Right lobe of liver (tissue), 6 donors: ENCODE measurements around the gene DIP2C. TPM values are rescaled to one million over a fixed set of nuclear protein-coding genes. Genes with fewer than 3 reads are reported as not detected.
A peak's percentile ranks its signal among the peaks of the same experiment; 100 is the strongest.
"Not testable (repeated sequence)": the region's sequence is repeated elsewhere in the genome, so short reads cannot be mapped to it uniquely, and the experiment has no call there.

Source experiments
- ATAC-seq, 4 donors: fragments of 200-7000 bp; cut with Tn5 transposase; one replicate each; pipeline ENCODE4 v1.9.1; 2020; ENCODE audit warnings: mild to moderate bottlenecking in 4 of 4, moderate library complexity in 4 of 4
- DNase-seq, 3 donors: peaks; one replicate each; pipeline ENCODE4 v3.0.0-alpha.2; 2020
- H3K27ac ChIP-seq, 3 donors: fragments of 200-600 bp; one replicate each; pipeline ENCODE4 v1.8.0; 2022
- H3K27me3 ChIP-seq, 2 donors: fragments of 200-600 bp; one replicate each; pipeline ENCODE4 v1.8.0; 2022
- H3K36me3 ChIP-seq, 4 donors: fragments of 200-600 bp; sonication (generic) in 1 of 4; one replicate each; pipeline versions ENCODE4 v1.5.1 to v1.8.0; 2017 to 2022; ENCODE audit warnings: control low read depth in 1 of 4
- H3K4me1 ChIP-seq, 4 donors: fragments of 200-600 bp; sonication (generic) in 1 of 4; one replicate each; pipeline versions ENCODE4 v1.5.1 to v1.8.0; 2017 to 2022; ENCODE audit warnings: control low read depth in 1 of 4
- H3K4me3 ChIP-seq, 3 donors: fragments of 200-600 bp; one replicate each; pipeline ENCODE4 v1.8.0; 2022
- H3K9me3 ChIP-seq, 4 donors: fragments of 200-600 bp; sonication (generic) in 1 of 4; one replicate each; pipeline versions ENCODE4 v1.5.1 to v1.8.0; 2017 to 2022; ENCODE audit warnings: control low read depth in 1 of 4
- POLR2A ChIP-seq: fragments of 450-650 bp; IDR thresholded peaks from one replicate; pipeline ENCODE4 v1.6.1; 2017; ENCODE audit warnings: antibody characterized with exemption, mild to moderate bottlenecking
- WGBS: methylation state at CpG from one replicate; pipeline ENCODE4 v1.1.6; 2018; ENCODE audit warnings: low coverage, low lambda C conversion rate; ENCODE audit not compliant: insufficient coverage; ENCODE audit errors: missing lambda C conversion rate; 5-methylcytosine and 5-hydroxymethylcytosine counted together
- intact Hi-C, 2 donors: fragments of 100-400 bp; cut with DNase I; formaldehyde crosslinking; loops; one replicate each; pipeline versions ENCODE4 v1.11.2 to v1.14.1; 2022
- total RNA-seq, 6 experiments: library from RNA; depleted of rRNA in 2 of 6; stranded (reverse); fragments of >200 nt in 2 of 6; fragmentation: NEBNext Ultra II Directional in 3 of 6; extraction: Animal tissue kit (Norgen Biotek cat#: 25700) in 3 of 6; gene quantifications; one replicate each; pipeline versions ENCODE4 v1.1.0 to v1.2.4, GENCODE V29; 2016 to 2023
- TF ChIP-seq, protein P1 (sequence below), 4 donors: fragments of 200-600 bp in 3 of 4; fragments of 450-650 bp in 1 of 4; IDR thresholded peaks; one replicate each; pipeline versions ENCODE4 v1.5.1 to v1.8.0; 2016 to 2022; ENCODE audit warnings: antibody characterized with exemption in 4 of 4, mild to moderate bottlenecking in 2 of 4
- donor health status: DM: no; HTN: yes; CAD: no.
- donor health status: DM: no; HTN: no; CAD: no.
- donor health status: DM: no; HTN: no; CAD: no.
- donor health status: DM: no; HTN: yes; CAD: no.
- donor health status: DM: no; HTN: yes; CAD: no.

The DIP2C gene
- total RNA-seq, 6 experiments from 2014 or later, result 8.0 to 13.5 (median 11.7) TPM

DNA sequence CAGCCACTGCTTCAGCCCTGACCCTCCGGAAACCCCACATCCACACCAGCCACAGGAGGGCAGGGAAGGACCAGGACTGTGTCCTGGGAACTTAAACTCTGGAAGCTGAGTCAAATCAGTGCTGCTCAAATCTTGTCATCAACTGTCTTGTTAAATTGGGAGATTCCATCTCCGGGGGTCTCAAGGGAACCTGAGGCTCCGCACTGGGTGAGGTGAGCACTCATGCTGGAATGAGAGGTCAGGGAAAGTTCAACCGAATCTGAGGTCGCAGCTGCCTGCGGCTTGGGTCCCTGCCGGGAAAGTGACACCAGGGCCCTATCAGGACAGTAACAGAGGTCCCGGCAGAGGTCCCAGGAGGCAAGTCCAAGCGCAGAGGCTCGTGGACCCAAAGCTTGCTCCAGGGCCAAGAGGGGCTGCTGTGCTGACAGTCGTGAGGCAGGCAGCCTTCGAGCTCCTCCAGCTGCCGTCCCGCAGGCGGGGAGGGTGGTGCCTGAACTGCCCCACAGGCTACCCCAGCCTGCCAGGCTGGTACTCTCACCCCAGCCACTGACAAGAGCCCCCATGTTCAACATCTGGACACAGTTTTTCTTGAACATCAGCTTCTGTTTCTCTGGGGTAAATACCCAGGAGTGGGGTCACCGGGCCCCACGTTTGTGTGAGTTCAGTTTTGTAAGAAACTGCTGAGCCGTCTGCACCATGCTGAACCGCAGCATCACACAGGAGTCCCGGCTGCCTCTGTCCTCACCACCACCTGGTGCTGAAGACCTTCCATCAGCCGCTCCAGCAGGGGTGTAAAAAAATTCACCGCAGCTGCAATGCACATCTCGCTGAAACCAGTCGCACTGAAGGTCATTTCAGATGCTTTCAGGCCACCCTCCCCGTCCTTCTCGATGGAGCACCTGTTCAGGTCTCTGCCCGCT is 101.0 kb downstream of the DIP2C start:
- peaks cover 0 to under 1% (median under 1%) of the 10 kb centered on the region in 4 donors for H3K4me1 ChIP-seq
- 57% methylated on average over 1 of the region's 27 CpGs for WGBS
- no peak for DNase-seq
- H3K36me3 ChIP-seq, result no peaks in the 10 kb centered on the region
- no peak overlapping the region for H3K27ac ChIP-seq
- peak; percentile 23 to 39 (median 32) for ATAC-seq
- H3K9me3 ChIP-seq, result no peaks in the 10 kb centered on the region
- TF ChIP-seq POLR2A, result no peak
- TF ChIP-seq, protein P1, sequence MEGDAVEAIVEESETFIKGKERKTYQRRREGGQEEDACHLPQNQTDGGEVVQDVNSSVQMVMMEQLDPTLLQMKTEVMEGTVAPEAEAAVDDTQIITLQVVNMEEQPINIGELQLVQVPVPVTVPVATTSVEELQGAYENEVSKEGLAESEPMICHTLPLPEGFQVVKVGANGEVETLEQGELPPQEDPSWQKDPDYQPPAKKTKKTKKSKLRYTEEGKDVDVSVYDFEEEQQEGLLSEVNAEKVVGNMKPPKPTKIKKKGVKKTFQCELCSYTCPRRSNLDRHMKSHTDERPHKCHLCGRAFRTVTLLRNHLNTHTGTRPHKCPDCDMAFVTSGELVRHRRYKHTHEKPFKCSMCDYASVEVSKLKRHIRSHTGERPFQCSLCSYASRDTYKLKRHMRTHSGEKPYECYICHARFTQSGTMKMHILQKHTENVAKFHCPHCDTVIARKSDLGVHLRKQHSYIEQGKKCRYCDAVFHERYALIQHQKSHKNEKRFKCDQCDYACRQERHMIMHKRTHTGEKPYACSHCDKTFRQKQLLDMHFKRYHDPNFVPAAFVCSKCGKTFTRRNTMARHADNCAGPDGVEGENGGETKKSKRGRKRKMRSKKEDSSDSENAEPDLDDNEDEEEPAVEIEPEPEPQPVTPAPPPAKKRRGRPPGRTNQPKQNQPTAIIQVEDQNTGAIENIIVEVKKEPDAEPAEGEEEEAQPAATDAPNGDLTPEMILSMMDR (IDR thresholded peaks at IDR 0.05), result peak in 1 of 4 donors; percentile 16
- intact Hi-C loops, result no loop called here
- H3K27me3 ChIP-seq, result no peaks in the 10 kb centered on the region
- H3K4me3 ChIP-seq, result no peak overlapping the region

DNA sequence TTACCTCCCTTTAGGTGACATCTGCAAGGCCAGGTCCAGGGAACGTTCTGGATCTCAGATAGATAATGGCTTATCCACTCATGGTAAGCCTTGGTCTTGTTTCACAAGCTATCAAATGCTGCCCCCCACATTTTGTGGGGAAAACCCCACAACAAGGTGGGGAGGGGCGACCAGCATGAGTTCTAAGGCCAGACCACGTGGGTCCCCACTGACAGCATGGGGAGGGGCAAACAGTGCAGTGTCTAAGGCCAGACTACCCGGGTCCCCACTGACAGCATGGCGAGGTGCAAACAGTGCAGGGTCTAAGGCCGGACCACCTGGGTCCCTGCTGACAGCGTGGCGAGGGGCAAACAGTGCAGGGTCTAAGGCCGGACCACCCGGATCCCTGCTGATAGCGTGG is 102.8 kb downstream of the DIP2C start:
- no peak overlapping the region for H3K4me3 ChIP-seq
- TF ChIP-seq, protein P1 (IDR thresholded peaks at IDR 0.05), result no peak
- no peak for TF ChIP-seq POLR2A
- intact Hi-C loops, result no loop called here
- 81% methylated on average over 4 of the region's 11 CpGs for WGBS
- H3K27me3 ChIP-seq, result no peaks in the 10 kb centered on the region
- DNase-seq (no peak), ATAC-seq (no peak)
- H3K9me3 ChIP-seq, result no peaks in the 10 kb centered on the region
- H3K27ac ChIP-seq, result no peak overlapping the region
- no peaks in the 10 kb centered on the region for H3K4me1 ChIP-seq
- H3K36me3 ChIP-seq, result no peaks in the 10 kb centered on the region

GRCh38 chr10:586151-586550 is 103.3 kb downstream of the DIP2C start:
- H3K4me3 ChIP-seq, result no peak overlapping the region
- ATAC-seq (no peak), DNase-seq (no peak)
- H3K27me3 ChIP-seq, result no peaks in the 10 kb centered on the region
- intact Hi-C loops, result no loop called here
- no peak for TF ChIP-seq POLR2A
- TF ChIP-seq, protein P1 (IDR thresholded peaks at IDR 0.05), result no peak
- H3K4me1 ChIP-seq, result no peaks in the 10 kb centered on the region
- no peaks in the 10 kb centered on the region for H3K9me3 ChIP-seq
- WGBS, result 87% methylated on average over 4 of the region's 9 CpGs
- no peak overlapping the region for H3K27ac ChIP-seq
- no peaks in the 10 kb centered on the region for H3K36me3 ChIP-seq

DNA sequence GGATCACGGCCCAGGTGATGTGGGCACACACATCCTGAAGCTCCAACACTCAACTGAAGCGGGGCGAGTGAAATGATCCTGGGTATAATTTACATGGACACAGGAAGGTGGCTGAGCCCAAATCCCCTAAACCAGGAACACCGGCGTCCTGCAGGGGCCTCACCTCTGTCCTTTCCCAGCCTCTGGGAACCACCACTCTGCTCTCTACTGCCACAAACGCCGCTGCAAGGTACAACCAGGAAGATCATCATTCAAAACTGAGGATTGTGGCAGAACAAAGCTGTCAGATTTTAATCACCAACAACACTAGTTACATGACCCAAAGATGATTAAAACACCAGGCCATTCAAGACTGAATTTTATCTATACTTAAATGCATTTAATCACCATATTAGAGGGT is 104.0 kb downstream of the DIP2C start:
- Histone ChIP-seq H3K9me3 (no peaks in the 10 kb centered on the region), H3K4me3 (no peak overlapping the region), H3K27me3 (no peaks in the 10 kb centered on the region), H3K27ac (no peak overlapping the region), H3K36me3 (no peaks in the 10 kb centered on the region), H3K4me1 (no peaks in the 10 kb centered on the region)
- ATAC-seq (no peak), DNase-seq (no peak)
- intact Hi-C loops, result no loop called here
- no peak for TF ChIP-seq POLR2A
- TF ChIP-seq, protein P1 (IDR thresholded peaks at IDR 0.05), result no peak
- WGBS, result 90% methylated on average over 7 of the region's 7 CpGs

DNA sequence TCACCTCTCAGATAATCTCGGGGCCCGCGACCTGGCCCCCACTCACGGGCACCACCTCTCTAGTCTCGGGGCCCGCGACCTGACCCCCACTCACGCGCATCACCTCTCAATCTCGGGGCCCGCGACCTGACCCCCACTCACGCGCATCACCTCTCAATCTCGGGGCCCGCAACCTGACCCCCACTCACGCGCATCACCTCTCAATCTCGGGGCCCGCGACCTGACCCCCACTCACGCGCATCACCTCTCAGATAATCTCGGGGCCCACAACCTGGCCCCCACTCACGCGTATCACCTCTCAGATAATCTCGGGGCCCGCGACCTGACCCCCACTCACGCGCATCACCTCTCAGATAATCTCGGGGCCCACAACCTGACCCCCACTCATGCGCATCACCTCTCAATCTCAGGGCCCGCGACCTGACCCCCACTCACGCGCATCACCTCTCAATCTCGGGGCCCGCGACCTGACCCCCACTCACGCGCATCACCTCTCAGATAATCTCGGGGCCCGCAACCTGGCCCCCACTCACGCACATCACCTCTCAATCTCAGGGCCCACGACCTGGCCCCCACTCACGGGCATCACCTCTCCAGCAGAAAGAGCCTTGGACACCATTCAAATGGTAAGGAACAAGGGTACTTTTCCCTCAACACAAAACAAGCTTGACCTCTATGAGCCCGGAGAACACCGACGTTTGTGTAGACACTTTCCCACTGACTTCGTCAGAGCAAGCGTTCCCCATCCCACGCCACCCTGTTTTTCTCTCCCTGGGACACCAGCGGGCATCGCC is 104.8 kb downstream of the DIP2C start:
- DNase-seq, ATAC-seq, H3K9me3 ChIP-seq, H3K27ac ChIP-seq, H3K4me1 ChIP-seq, H3K27me3 ChIP-seq, H3K36me3 ChIP-seq, intact Hi-C loops, H3K4me3 ChIP-seq: not testable (repeated sequence)
- WGBS, result 92% methylated on average over 39 of the region's 55 CpGs
